Posterior vena cava (tissue), 2 donors: Measurements from ENCODE around the gene ANKFY1. TPM values are rescaled to one million over a fixed set of nuclear protein-coding genes. Genes with fewer than 3 reads are reported as not detected.
"Not testable (repeated sequence)": the region's sequence is repeated elsewhere in the genome, so short reads cannot be mapped to it uniquely, and the experiment has no call there.

Source experiments
- DNase-seq: peaks from one replicate; pipeline ENCODE4 v3.0.0-alpha.2; 2020; ENCODE audit warnings: low spot score
- intact Hi-C, 2 donors: fragments of 100-400 bp; cut with DNase I; formaldehyde crosslinking; loops; one replicate each; pipeline versions ENCODE4 v1.14.1 to v1.14.2; 2022 to 2023
- total RNA-seq, 2 donors: library from RNA; stranded (reverse); fragmentation: NEBNext Ultra II Directional; extraction: Animal tissue kit (Norgen Biotek cat#: 25700); gene quantifications; one replicate each; pipeline ENCODE4 v1.2.1, GENCODE V29; 2021
- donor health status: DM: yes; HTN: yes; CAD: no.
- donor health status: DM: yes; HTN: yes; CAD: no.

The ANKFY1 gene
- total RNA-seq, 2 donors from 2014 or later = 34.9 to 49.2 TPM

DNA sequence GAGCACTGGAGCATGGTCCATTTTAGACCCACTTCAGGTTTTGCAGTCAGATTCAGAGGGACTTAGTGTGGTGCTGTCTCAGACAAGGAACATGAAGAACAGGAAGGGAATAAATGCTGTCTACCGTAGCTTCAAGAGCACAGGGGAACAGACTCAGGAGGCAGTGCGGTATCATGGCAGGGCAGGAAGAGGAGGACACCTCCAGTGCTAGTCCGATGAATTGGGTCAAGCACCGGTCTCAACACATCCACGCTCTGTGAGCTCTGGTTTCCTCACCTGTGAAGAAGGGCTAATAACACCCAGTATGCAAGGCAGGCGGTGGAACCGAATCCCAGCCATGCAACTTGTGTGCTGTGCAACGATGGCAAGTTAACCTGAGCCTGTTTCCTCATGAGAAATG, 3.6 kb upstream of the ANKFY1 start:
- no peak for DNase-seq
- intact Hi-C loops = no loop called here

DNA sequence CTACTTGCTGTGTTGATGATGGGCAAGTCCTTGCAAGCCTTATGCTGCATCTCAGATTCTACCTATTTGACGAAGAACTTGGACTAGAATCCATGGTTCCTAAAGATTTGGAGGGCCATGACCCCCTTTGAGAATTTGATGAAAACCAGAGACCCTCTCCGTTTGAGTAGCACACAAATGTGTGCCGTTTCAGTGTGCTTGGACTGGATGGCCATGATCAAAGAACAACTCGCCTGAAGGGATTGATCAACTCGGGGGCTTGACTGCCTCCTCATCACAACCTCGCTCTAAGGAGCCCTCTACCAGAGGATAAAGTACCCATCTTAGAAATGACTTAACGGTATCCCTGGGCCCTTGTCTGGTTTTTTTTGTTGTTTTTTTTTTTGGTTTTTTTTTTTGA, 2.8 kb upstream of the ANKFY1 start:
- intact Hi-C loops = no loop called here
- no peak for DNase-seq

DNA sequence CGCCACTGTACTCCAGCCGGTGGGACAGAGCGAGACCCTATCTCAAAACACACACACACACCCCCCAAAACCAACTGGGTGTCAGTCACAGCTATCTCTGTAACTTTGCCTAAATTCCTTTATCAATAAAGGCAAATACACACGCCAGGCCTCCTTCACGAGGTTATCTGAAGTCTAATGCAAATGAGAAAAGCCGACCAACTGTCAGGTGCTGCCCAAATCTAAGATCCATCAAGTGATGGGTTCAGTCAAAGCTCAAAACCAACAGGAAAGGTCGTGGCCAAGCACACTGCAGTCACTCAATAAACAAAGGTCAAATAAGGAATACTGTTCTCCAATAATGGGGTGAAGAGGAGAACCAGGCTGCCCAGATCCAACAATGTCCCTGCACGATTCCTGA, 1.1 kb downstream of the ANKFY1 start:
- intact Hi-C loops = loop anchor here in 1 of 2 donors (5.0 kb wide), 1 partner anchor 45 kb away; no protein-coding TSS in a partner anchor
- no peak for DNase-seq

- intact Hi-C loops = loop anchor here in 1 of 2 donors (5.0 kb wide), 1 partner anchor 44 kb away; no protein-coding TSS in a partner anchor
- no peak for DNase-seq
Measured at GRCh38 chr17:4261452-4261851, 2.3 kb downstream of the ANKFY1 start.

DNA sequence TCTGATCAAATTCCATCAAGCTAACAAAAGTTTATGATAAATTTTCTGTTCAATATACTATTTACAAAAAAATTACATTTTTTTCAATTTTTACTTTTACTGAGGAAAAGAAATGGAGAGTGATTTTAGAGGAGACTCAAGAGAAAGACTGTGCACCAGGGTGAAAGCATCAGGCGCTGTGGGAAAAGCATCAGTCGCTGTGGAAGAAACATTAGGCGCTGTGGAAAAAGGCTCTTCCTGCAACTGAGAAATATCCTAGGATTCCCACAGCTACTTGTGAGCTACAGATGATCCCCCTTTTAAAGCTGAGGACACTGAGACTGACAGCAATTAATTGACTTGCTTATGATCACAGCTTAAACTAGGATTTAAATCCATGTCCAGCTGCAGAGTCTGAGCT, 4.9 kb downstream of the ANKFY1 start:
- no peak for DNase-seq
- intact Hi-C loops = no loop called here

GRCh38 chr17:4256952-4257351, 6.8 kb downstream of the ANKFY1 start:
- intact Hi-C loops = no loop called here
- no peak for DNase-seq

GRCh38 chr17:4255271-4255670, 8.5 kb downstream of the ANKFY1 start:
- DNase-seq, intact Hi-C loops: not testable (repeated sequence)

GRCh38 chr17:4250887-4251286, 12.9 kb downstream of the ANKFY1 start:
- intact Hi-C loops = no loop called here
- no peak for DNase-seq

DNA sequence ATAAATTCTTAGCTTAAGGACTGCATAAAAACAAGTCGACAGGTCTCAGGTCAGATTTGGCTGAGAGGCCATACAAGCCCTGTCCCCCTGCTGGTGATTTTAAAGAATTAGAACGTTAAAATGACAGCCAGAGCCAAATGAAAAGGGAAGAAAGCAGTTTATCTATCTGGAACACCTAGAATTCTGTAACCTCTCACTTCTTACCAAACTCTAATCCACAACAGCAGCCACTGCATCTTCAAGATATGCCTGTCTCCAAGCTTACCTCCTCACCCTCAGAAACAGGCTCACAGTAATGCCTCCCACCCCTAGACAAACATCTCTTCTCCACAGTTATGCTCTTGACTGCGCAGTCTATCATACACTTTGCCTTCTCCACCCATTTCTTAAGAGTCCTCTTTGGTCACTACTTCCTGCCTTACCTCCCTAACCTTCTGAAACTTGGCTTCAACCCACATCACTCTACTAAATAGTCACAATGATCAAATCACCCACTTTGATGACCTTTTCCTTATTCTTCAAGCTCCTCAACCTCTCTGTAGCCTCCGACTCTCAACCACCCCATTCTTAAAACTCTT, 14.2 kb downstream of the ANKFY1 start:
- intact Hi-C loops = no loop called here
- DNase-seq = no peak

DNA sequence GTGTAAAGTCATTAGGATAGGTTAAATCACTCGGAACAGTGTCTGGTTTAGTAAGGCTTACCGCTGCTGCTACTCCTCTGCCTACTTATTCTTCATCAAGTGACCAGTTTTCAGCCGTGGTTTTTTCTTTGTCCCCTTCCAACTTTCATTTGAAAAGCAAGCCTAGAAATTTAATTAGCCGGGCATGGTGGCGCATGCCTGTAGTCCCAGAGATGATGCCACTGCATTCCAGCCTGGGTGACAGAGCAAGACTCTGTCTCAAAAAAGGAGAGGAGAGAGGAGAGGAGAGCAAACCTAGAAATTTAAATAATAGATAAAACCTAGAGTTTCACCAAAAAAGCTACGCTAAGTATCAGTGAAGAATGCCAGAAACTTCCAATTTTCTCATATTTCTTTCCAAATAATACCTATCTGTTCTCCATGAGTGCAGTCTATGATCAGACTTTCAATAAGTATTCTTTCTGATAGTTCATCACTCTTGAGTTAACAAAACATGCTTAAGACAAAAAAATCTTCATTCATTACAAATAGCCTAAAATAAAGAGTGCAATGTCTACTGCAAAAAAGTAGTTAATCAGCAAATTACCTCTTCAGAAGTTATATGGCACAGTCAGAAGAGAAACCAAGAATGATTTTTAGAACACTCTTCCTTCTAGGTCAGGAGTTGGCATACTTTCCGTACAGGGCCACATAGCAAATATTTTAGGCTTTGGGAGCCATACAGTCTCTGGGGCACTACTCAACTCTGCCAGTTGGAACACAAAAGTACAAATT, 15.1 kb downstream of the ANKFY1 start:
- intact Hi-C loops = no loop called here

DNA sequence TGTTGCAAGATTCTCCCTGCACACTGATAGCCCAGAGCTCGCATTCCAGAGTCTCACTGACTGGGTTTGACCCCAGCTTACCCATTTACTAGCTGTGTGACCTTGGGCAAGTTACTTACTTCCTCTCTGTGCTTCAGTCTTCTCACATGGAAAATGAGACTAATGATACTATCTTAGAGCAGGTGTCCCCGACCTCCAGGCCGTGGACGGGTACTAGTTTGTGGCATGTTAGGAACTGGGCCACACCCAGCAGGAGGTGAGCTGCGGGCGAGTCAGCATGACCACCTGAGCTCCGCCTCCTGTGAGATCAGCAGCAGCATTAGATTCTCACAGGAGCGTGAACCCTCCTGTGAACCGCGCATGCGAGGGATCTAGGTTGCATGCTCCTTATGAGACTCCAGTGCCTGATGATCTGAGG, 15.8 kb downstream of the ANKFY1 start:
- intact Hi-C loops = no loop called here
- no peak for DNase-seq

More for the DNA sequence above, 15.1 kb downstream of the ANKFY1 start:
- DNase-seq = no peak

DNA sequence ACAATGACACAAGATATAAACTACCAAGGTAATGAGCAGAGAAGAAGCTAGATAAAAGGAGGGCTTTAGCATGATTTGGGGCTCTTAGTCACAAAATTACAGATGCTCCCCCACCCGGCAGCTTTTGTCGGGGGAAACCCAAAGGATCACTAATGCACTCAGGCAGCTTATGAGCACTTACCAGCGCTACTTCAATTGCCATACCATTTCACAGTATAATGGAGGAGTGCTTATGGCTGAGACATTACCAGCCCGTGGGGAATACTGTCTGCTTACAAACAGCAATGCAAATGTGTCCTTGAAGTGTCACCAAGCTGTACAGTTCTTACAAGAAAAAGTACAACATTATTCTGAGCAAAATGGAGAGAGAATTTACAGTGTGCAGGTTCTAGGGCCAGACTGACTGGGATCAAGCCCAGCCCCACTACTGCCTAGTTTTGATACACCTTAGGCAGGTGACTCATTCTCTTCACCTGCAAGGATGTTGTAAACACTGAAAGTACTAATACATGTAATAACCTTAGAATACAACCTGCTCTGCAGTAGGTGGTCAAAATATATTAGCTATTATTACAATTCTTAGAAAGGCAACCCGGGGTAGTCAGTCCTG, 16.3 kb downstream of the ANKFY1 start:
- DNase-seq = no peak
- intact Hi-C loops = no loop called here

DNA sequence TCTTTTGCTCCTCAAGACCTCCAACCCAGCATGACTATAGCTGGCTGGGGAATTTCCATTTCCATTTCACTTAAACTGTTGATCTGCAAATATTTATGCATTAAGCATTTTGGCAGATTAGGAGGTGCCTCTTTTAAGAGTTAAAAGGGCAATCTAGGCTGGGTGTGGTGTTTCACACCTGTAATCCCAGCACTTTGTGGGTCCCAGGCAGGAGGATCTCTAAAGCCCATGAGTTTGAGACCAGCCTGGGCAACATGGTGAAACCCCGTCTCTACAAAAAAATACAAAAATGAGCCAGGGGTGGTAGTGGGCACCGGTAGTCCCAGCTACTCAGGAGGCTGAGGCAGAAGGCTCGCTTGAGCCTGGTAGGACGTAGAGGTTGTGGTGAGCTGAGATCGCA, 17.1 kb downstream of the ANKFY1 start:
- DNase-seq = no peak
- intact Hi-C loops = no loop called here

DNA sequence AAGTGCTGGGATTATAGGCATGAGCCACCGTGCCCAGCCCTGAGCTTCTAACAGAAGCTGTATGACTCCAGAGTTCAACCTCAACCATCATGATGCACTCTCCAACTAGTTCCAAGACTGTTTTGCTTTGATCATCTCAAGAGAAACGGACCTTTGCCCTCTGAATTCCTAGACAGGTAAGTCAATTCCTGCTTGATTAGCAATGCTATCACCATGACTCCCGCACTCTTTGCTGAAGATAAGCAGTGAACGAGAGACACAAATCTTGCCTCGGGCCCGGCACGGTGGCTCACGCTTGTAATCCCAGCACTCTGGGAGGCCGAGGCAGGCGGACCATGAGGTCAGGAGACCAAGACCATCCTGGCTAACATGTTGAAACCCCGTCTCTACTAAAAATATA, 22.2 kb downstream of the ANKFY1 start:
- intact Hi-C loops = no loop called here
- DNase-seq = no peak

DNA sequence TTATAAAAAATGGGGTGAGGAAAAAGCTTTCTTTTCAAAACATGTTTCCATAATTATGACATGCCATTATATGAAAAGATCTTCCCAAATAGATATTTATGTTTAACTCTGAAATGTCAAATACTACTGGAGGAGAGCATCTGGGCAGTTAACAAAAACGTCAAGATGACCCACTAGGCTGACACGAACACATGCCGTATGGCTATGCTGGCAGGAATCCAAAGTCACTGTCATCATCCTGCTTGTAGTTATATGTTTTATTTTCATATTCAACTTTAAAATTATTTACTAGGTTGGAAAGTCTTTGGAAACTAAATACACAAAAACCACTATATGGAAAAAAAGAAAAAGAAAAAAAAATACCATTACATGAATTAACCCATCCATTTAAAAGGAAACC, 27.3 kb downstream of the ANKFY1 start:
- DNase-seq = no peak
- intact Hi-C loops = no loop called here

DNA sequence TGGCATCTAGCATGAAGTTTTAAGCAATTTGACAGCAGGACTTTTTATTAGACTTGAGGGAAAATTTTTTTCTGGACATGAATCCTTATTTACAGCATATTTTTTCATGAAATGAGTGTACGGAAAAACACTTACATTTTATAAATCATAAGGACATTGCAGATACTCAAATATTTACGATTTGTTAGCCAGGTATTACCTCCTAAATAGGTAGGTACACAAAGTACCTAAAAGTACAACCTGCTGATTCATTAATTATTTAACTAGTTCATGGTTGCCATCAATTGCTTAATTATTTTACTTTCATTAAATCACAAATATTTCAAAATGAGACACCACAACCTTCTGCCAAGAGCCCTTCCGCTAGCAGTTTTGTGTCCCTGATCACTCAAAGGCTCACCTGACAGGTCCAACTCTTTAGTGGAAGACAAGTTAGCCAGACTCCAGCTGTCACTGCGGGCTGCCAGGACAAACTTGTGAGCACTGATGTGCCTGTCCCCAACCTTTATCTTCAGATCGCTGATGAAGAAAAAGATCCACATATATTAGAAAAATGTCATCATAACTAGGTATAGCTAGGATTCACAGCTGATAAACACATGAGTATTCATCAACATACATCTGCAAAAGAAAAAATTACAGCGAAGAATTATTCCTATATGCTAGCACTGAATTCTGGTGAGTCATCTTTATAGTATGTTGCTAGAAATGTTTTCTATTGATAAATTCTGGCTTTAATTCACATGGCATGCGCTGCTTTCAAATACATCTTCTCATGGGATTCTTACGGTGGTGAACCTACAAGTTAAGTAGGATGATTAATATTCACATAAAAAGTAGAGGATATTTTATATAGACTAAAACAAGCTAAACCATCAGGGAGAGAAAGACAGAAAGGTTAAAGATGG, 28.2 kb downstream of the ANKFY1 start:
- no peak for DNase-seq
- intact Hi-C loops = no loop called here

GRCh38 chr17:4234401-4234800, 29.4 kb downstream of the ANKFY1 start:
- intact Hi-C loops = no loop called here
- DNase-seq = no peak

GRCh38 chr17:4233668-4234258, 30.0 kb downstream of the ANKFY1 start:
- DNase-seq = no peak
- intact Hi-C loops = no loop called here

- intact Hi-C loops = no loop called here
- DNase-seq = no peak
Measured at GRCh38 chr17:4232168-4232813, 31.5 kb downstream of the ANKFY1 start.
